ENCODE results near the gene NELL2.

NELL2 gene

DNA sequence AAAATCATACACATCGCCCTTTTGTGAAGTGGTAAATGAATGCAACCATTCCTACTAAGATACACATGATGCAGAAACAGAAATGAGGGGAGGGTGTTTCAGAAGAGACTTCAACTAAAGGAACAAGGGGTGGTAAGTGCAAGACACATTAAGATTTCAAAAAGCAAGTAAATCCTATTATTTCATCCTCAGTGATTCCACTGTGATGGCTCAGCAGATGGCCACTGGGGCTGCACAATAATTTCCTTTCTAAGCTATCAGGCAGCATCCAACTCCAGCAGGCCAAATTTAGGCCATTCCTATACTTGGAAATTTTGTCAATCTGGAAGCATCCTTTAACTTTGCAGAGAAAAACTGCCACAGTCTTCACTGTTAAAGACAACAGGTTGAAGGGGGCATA lies 272.4 kb downstream of the NELL2 start:
- DNase-seq = no peak

DNA sequence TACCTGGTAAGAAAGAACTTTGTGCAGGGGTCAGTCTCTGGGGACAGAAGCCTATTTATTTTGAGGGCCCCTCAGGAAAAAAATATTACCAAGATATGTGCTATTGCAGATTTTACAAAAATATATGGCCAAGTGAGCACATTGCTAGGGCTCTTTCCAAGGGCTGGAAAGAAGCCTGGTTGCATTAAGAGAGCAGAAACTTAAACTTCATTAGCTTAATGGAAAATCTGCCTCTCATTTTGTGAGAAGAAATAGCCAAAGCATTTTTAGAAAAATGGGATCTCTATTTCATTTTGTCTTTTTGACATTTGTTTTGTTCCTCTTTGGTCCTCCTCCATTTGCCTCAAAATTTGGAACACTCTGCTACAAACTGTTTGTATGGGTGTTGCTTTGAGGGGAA lies 283.5 kb downstream of the NELL2 start:
- no peak for DNase-seq

- no peak for DNase-seq
These were observed 286.4 kb downstream of the NELL2 start for GRCh38 chr12:44589697-44590096.

DNA sequence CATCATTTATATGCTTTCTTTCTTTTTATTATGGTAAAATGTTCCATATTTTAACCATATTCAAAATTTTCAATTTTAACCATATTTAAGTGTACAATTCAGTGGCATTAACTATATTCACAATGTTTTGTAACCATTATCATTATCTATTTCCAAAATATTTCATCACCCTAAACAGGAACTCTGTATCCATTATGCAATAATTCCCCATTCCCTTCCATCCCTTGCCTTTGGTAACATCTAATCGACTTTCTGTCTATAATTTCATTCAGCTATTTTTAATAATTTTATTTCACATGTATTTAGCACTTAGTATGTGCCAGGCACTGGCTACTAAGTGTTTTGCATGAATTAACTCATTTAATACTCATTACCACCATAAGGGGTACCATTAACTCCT lies 287.5 kb downstream of the NELL2 start:
- DNase-seq = no peak

DNA sequence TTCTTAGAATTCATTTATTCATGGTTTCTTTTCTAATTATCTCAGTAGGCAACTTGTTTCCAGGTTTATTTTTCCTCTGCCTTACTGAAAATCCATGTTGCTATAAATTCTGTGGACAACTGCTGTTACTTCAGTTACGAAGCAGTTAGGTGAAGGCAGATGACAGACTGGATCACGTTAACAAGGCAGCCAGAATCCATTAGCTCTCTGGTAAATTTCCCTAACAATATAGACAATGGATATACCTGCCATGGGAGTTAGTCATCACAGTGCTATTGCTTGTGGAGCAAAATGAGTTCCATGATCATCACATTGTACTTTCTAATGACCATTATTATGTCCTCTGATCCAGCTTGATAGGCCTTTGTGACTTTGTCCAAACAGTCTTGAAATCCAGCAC lies 291.5 kb downstream of the NELL2 start:
- no peak for DNase-seq

GRCh38 chr12:44582521-44582920 lies 293.6 kb downstream of the NELL2 start:
- DNase-seq = no peak

DNA sequence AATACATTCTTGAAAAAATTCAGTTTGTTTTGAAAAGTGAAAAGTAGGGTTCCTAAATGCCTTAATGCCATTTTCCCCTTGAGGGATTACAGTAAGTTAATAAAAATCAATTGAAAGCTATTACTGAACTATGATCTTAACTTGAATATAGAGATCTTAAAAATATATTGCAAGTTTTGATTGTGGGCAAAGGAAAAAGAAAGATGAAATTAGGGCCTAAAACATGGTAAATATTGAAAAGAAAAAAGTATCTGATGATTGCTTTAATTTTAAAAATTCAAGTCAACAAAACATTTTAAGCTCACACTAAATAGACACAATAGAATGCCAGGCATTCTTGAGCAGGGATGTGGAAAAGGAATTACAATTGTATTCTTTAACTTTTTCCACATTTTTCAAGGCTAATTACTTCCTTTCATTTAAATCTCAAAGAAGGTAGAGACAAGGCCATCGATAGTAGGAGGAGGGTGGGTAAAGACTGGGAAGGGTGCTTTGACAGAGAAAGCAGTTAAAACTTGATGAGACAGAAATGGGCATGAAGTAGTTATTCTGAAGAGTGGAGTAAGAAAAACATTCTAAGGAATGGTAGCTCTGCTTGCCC lies 294.4 kb downstream of the NELL2 start:
- no peak for DNase-seq

DNA sequence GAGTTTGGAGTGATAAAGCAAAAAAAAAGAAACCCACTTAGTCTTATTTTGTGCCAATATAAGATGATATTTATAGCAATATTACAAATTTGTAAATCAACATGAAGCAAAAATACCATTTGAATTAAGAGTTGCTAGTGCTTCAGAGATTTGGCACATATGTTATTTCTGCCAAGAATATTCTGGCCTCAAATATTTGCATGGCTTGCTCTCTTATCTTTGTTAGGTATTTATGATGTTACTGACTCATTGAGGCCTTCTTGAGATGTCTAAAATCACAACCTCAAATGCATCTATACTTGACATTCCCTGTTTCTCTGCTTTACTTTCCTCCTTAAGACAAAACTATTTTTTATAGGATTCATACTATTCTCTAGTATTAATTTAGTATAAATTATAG lies 301.5 kb downstream of the NELL2 start:
- no peak for DNase-seq

GRCh38 chr12:44573723-44574122 lies 302.4 kb downstream of the NELL2 start:
- DNase-seq = no peak

DNA sequence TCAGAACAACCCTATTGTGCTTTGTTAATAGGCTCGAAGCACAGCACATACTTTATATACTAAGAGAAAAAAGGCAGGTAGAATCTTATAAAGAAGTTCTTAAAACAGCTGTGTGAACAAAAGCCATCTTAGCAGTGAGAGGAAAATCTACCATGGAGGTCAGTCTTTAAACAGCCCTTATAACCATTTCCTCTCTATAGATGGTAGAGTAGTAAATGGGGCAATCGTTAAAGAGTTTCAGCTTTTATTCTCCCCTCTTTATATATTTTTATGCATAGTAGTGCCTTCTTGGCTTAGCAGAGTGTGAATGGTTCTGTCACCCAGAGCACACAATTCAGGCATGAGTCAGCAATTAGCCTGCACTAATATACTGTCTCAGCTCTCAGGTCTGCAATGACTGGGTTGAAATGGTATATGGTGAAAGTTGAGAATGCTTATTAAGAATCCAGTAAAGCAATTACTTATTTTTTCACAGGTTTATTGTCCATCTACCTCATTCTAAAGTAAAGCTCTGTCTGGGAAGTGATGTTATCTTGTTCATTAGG lies 305.0 kb downstream of the NELL2 start:
- no peak for DNase-seq

DNA sequence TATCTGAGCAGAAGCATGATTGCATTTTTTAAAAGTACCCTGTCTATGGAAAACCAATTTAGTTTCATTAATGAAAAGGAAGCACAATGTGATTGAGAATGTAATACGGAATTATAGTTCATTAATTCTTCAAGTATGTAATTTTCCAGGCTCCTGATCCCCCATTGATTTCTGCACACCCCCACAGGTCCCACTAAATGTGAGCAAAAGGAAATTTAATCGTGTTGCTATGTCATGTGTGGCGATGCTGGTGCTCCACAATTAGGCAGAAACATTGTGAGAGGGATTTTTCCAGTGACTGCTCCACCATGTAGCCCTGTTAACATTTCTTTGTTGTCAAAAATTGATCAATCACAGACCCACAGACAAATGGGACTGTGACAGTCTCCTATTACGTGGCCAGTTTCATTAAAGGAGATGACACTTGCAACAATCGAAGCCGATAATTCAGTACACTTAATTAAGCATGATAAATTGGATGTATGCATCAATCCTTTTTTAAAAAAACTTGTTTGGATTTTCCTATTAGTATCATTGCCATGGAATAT lies 306.0 kb downstream of the NELL2 start:
- DNase-seq = no peak

DNA sequence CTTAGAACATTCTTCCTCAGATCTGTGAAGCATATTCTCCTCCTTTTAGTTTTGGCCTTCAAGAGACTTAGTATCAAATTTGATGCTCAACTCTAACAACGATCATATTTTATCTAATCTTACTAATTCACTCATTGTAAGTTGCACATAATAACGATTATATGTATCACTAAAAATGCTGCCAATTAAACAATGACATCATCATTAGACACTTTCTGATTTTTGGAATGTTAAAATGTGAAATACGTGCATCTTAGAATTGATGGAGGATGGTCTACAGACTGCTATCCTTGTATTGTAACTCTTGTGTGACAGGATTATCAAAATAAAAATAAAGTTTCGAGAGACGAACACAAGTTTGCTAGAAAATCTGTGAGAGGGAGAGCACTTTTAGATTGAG lies 311.0 kb downstream of the NELL2 start:
- no peak for DNase-seq

- DNase-seq = no peak
These were observed 312.6 kb downstream of the NELL2 start for GRCh38 chr12:44563486-44563885.

DNA sequence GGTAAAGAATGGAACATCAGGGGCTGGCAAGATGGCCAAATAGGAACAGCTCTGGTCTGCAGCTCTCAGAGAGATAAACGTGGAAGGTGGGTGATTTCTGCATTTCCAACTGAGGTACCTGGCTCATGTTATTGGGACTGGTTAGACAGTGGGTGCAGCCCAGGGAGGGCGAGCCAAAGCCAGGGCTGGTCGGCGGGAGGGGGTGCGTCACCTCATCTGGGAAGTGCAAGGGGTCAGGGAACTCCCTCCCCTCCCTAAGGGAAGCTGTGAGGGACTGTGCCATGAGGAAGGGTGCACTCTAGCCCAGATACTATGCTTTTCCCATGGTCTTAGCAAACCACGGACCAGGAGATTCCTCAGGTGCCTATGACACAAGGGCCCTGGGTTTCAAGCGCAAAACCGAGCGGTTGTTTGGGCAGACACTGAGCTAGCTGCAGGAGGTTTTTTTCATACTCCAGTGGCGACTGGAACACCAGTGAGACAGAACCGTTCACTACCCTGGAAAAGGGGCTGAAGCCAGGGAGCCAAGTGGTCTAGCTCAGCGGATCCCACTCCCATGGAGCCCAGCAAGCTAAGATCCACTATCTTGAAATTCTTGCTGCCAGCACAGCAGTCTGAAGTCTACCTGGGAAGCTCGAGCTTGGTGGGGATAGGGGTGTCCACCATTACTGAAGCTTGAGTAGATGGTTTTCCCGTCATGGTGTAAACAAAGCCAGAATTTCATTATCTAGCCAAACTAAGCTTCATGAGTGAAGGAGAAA lies 317.6 kb downstream of the NELL2 start:
- no peak for DNase-seq

GRCh38 chr12:44555454-44555853 lies 320.7 kb downstream of the NELL2 start:
- no peak for DNase-seq

- no peak for DNase-seq
These were observed 324.5 kb downstream of the NELL2 start for GRCh38 chr12:44551631-44552030.

- no peak for DNase-seq
These were observed 325.7 kb downstream of the NELL2 start for GRCh38 chr12:44550377-44550776.

GRCh38 chr12:44546060-44546459 lies 330.1 kb downstream of the NELL2 start:
- DNase-seq = no peak

GRCh38 chr12:44544018-44544417 lies 332.1 kb downstream of the NELL2 start:
- DNase-seq = no peak

DNA sequence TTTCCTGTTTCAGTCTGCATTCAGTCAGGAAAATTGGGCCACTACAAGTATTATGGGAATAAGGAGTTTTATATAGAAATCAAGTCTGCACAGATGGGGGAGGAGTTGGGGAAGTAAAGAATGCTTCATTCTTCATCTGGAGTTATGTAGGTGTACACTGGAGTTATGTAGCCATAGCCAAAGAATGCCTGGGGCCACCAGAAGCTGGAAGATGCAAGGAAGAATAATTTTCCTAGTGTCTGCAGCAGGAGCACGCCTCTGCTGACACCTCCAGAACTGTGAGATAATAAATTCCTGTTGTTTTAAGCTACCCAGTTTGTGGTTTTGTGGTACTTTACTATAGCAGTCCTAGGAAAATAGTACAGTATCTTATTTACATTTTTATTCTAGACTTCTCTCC lies 333.4 kb downstream of the NELL2 start:
- no peak for DNase-seq

DNA sequence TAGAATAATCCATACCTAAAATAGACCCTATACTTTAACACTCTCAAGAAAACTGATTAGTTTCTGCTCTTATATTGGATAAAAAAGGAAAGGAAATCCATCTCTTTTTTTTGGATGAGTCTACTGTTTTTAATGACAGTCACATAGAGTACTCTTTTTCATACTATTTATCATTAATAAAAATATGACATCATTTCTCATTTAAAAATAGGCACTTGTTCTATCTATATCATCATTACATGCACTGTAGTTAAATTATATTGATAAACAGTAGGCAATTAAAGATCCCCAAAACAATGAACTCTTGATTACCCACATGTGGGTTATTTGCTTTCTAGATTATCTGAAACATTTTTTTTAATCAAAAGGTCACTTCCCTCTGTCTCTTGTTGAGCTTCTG lies 338.8 kb downstream of the NELL2 start:
- no peak for DNase-seq

- no peak for DNase-seq
These were observed 343.2 kb downstream of the NELL2 start for GRCh38 chr12:44532940-44533339.

GRCh38 chr12:44531320-44531971 lies 344.7 kb downstream of the NELL2 start:
- DNase-seq = no peak

DNA sequence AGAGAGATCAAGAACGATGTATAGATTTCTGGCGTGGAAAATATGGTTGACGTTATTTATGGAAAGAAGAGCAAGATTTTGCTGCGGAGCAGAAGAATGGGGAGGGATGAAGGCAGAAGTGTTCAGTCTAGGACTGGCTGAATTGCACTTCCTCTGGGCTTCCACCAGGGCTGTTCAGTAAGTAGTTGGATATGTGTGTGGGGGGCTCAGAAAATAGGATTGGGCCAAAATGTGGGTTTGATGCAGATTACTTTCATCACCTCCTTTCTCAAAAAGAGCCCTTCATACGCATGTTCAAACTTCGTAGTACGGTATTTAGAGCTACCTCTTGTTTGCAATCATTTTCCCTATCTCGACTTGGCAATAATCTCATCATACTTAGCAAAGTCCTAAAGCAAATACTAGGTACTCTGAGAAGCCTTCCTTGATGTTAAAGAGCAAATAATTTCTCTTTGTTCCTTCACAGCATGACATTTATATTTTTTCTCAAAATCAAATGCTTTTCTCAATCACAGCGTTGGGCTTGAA lies 349.4 kb downstream of the NELL2 start:
- no peak for DNase-seq
